Measurements from ENCODE around the gene ADAM22. TPM values are rescaled to one million over a fixed set of nuclear protein-coding genes. Genes with fewer than 3 reads are reported as not detected.

ADAM22 gene
- total RNA-seq, 1 experiment from 2014 or later, result 7.1 TPM

GRCh38 chr7:88208521-88208920 lies 274.5 kb downstream of the ADAM22 start:
- H3K4me1 ChIP-seq (ENCODE audit: insufficient read depth, low read length, poor library complexity, severe bottlenecking), result no peaks in the 10 kb centered on the region
- no peaks in the 10 kb centered on the region for H3K27me3 ChIP-seq (replicated peaks; ENCODE audit: insufficient read depth, low read depth, low read length, poor library complexity)
- no peak for TF ChIP-seq EZH2 (IDR thresholded peaks at IDR 0.05; ENCODE audit: borderline replicate concordance, low read depth, low read length, poor library complexity, severe bottlenecking)
- TF ChIP-seq CTCF (conservative IDR thresholded peaks at IDR 0.05; ENCODE audit: low read depth, low read length), result no peak
- CTCF ChIA-PET, result no interaction called here
- H3K4me3 ChIP-seq (ENCODE audit: low read depth, low read length, poor library complexity, severe bottlenecking), result no peak overlapping the region
- DNase-seq (ENCODE audit: low spot score), result no peak
- intact Hi-C loops (cut with micrococcal nuclease; ENCODE audit: unreplicated experiment), result no loop called here
- POLR2A ChIA-PET (ENCODE audit: low non-redundant PET), result no interaction called here
- BruUV-seq (replicated peaks), result no TSS peak
- no peak overlapping the region for H3K27ac ChIP-seq (ENCODE audit: low read depth, low read length, poor library complexity, severe bottlenecking)
- H3K36me3 ChIP-seq (ENCODE audit: insufficient read depth, low read length, poor library complexity, severe bottlenecking), result peaks cover 28% of the 10 kb centered on the region
- no peaks in the 10 kb centered on the region for H3K9me3 ChIP-seq (ENCODE audit: low read depth, low read length, poor library complexity, severe bottlenecking)

DNA sequence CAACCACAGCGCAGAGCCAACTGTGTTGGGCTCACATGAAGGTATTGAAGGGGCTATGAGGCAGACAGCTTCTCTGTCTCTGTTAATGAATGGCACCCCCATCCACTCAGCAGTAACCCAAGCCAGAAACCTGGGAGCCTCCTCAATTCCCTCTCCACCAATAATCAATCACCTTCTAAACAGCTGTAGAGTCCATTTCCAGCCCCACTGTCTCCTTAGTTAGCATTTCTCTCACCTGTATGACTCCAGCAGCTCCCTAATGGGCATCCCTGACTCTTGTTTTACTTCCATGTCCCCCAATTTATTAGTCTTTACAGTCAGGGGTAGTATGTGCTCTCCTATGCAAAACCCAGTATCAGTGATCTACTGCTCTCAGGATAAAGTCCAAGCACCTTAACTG lies 278.9 kb downstream of the ADAM22 start:
- POLR2A ChIA-PET (ENCODE audit: low non-redundant PET), result no interaction called here
- Histone ChIP-seq H3K27ac (ENCODE audit: low read depth, low read length, poor library complexity, severe bottlenecking) (no peak overlapping the region), H3K36me3 (ENCODE audit: insufficient read depth, low read length, poor library complexity, severe bottlenecking) (peaks cover 20% of the 10 kb centered on the region), H3K9me3 (ENCODE audit: low read depth, low read length, poor library complexity, severe bottlenecking) (no peaks in the 10 kb centered on the region), H3K4me3 (ENCODE audit: low read depth, low read length, poor library complexity, severe bottlenecking) (no peak overlapping the region), H3K4me1 (ENCODE audit: insufficient read depth, low read length, poor library complexity, severe bottlenecking) (peaks cover 1% of the 10 kb centered on the region), H3K27me3 (replicated peaks; ENCODE audit: insufficient read depth, low read depth, low read length, poor library complexity) (no peaks in the 10 kb centered on the region)
- TF ChIP-seq EZH2 (IDR thresholded peaks at IDR 0.05; ENCODE audit: borderline replicate concordance, low read depth, low read length, poor library complexity, severe bottlenecking) (no peak), CTCF (conservative IDR thresholded peaks at IDR 0.05; ENCODE audit: low read depth, low read length) (no peak)
- CTCF ChIA-PET, result no interaction called here
- BruUV-seq (replicated peaks), result no TSS peak
- no peak for DNase-seq (ENCODE audit: low spot score)
- intact Hi-C loops (cut with micrococcal nuclease; ENCODE audit: unreplicated experiment), result no loop called here

GRCh38 chr7:88214456-88214855 lies 280.4 kb downstream of the ADAM22 start:
- H3K27me3 ChIP-seq (replicated peaks; ENCODE audit: insufficient read depth, low read depth, low read length, poor library complexity), result no peaks in the 10 kb centered on the region
- intact Hi-C loops (cut with micrococcal nuclease; ENCODE audit: unreplicated experiment), result no loop called here
- POLR2A ChIA-PET (ENCODE audit: low non-redundant PET), result no interaction called here
- H3K27ac ChIP-seq (ENCODE audit: low read depth, low read length, poor library complexity, severe bottlenecking), result no peak overlapping the region
- no peaks in the 10 kb centered on the region for H3K9me3 ChIP-seq (ENCODE audit: low read depth, low read length, poor library complexity, severe bottlenecking)
- peaks cover 8% of the 10 kb centered on the region for H3K4me1 ChIP-seq (ENCODE audit: insufficient read depth, low read length, poor library complexity, severe bottlenecking)
- no peak for DNase-seq (ENCODE audit: low spot score)
- no peak overlapping the region for H3K4me3 ChIP-seq (ENCODE audit: low read depth, low read length, poor library complexity, severe bottlenecking)
- TF ChIP-seq CTCF (conservative IDR thresholded peaks at IDR 0.05; ENCODE audit: low read depth, low read length) (no peak), EZH2 (IDR thresholded peaks at IDR 0.05; ENCODE audit: borderline replicate concordance, low read depth, low read length, poor library complexity, severe bottlenecking) (no peak)
- CTCF ChIA-PET, result no interaction called here
- BruUV-seq (replicated peaks), result no TSS peak
- H3K36me3 ChIP-seq (ENCODE audit: insufficient read depth, low read length, poor library complexity, severe bottlenecking), result peaks cover 5% of the 10 kb centered on the region

All from A673 (cell line).